Right ventricle myocardium superior (tissue), 1 donor: ENCODE data around the gene THSD4. TPM values are rescaled to one million over a fixed set of nuclear protein-coding genes. Genes with fewer than 3 reads are reported as not detected.
"Not testable (repeated sequence)": the region's sequence is repeated elsewhere in the genome, so short reads cannot be mapped to it uniquely, and the experiment has no call there.

Source experiments
- ATAC-seq: fragments of 200-7000 bp; cut with Tn5 transposase; one replicate; pipeline ENCODE4 v1.9.1; 2020; ENCODE audit warnings: mild to moderate bottlenecking; ENCODE audit not compliant: poor library complexity
- DNase-seq: peaks from one replicate; pipeline ENCODE4 v3.0.0-alpha.2; 2020
- intact Hi-C: fragments of 100-400 bp; cut with DNase I; formaldehyde crosslinking; loops from one replicate; pipeline ENCODE4 v1.11.2; 2022
- total RNA-seq: library from RNA; stranded (reverse); fragmentation: NEBNext Ultra II Directional; extraction: Animal tissue kit (Norgen Biotek cat#: 25700); gene quantifications from one replicate; pipeline ENCODE4 v1.2.1, GENCODE V29; 2021
- donor health status: DM: no; HTN: yes; CAD: no; lungs with severe emphysema.

The THSD4 gene
- total RNA-seq, 1 donor from 2014 or later = 75.6 TPM

GRCh38 chr15:71435552-71435951, 320.3 kb downstream of the THSD4 start:
- no peak for ATAC-seq
- no peak for DNase-seq
- intact Hi-C loops = no loop called here

GRCh38 chr15:71436854-71437253, 321.6 kb downstream of the THSD4 start:
- DNase-seq (no peak), ATAC-seq (no peak)
- intact Hi-C loops = no loop called here

- DNase-seq = no peak
Observed at GRCh38 chr15:71437404-71437803, 322.1 kb downstream of the THSD4 start.

DNA sequence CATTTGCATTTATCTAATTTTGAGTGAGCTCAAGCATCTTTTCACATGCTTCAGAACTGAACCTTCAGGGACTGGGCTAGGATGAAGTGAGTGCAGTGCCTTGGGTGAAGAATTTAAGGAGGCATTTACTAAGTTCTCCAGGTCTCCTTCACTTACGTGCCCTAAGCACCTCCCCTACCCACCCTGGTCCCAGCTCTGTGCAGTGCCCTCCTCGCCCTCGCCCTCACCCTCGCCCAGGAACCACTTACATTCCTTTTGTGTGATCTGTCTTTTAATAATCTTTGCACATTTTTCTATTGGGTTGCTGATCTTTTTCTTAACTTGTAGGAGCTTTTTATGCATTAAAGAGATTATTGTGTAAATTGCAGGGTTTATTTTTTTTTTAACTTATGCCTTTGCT, 322.6 kb downstream of the THSD4 start:
- ATAC-seq = no peak
- intact Hi-C loops = loop anchor here (2.0 kb wide), 1 partner anchor 325 kb away; no protein-coding TSS in a partner anchor
- DNase-seq = no peak

More at GRCh38 chr15:71437404-71437803, 322.1 kb downstream of the THSD4 start:
- no peak for ATAC-seq
- intact Hi-C loops = no loop called here

GRCh38 chr15:71439478-71439877, 324.2 kb downstream of the THSD4 start:
- not testable (repeated sequence) for ATAC-seq, DNase-seq
- intact Hi-C loops = loop anchor here (2.0 kb wide), 1 partner anchor 327 kb away; no protein-coding TSS in a partner anchor

- intact Hi-C loops = loop anchor here (5.0 kb wide), 2 partner anchors 53 to 428 kb away; no protein-coding TSS in a partner anchor
- peak; percentile 61 for ATAC-seq
- DNase-seq = no peak
Observed at GRCh38 chr15:71440489-71441110, 325.3 kb downstream of the THSD4 start.

- peak; percentile 41 for ATAC-seq
- peak; percentile 69 for DNase-seq
Observed at GRCh38 chr15:71443538-71443937, 328.3 kb downstream of the THSD4 start.

GRCh38 chr15:71444032-71444810, 328.9 kb downstream of the THSD4 start:
- intact Hi-C loops = loop anchor here (5.0 kb wide), 2 partner anchors 57 to 432 kb away; no protein-coding TSS in a partner anchor
- DNase-seq (no peak), ATAC-seq (no peak)

More at GRCh38 chr15:71443538-71443937, 328.3 kb downstream of the THSD4 start:
- intact Hi-C loops = loop anchor here (5.0 kb wide), 2 partner anchors 56 to 431 kb away; no protein-coding TSS in a partner anchor

DNA sequence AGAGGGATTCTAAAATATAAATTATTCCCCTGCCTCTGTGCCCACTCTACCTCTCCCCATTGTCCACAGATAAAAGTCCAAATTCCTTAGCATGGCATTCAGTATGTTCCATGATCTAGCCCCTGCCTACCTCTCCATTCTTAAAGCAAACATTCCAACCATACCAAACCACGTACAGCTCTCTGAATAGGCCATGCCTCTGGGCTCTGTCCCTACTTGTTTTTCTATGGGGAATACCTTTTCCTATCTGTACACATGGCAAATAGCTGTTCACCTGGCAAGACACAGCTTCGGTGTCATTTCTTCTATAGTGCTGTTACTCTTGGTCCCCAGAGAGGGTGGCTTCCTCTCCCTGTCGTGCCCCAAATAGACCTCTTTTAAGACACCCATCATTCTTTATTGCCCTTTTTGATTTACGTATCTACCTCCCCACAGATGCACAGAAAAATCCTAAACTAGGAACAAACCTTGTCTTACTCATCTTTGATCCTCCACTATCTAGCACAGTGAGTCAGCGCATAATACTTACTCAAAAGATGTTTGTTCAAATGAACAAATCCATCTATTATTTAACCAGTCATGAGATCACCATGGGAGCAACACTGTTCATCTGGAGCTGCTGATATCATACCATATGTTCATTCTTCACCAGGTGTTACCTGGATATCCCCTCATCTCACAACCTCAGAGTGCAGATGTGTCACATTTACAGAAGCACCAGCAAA, 329.8 kb downstream of the THSD4 start:
- intact Hi-C loops = loop anchor here (5.0 kb wide), 3 partner anchors 58 to 433 kb away; no protein-coding TSS in a partner anchor
- DNase-seq = no peak

DNA sequence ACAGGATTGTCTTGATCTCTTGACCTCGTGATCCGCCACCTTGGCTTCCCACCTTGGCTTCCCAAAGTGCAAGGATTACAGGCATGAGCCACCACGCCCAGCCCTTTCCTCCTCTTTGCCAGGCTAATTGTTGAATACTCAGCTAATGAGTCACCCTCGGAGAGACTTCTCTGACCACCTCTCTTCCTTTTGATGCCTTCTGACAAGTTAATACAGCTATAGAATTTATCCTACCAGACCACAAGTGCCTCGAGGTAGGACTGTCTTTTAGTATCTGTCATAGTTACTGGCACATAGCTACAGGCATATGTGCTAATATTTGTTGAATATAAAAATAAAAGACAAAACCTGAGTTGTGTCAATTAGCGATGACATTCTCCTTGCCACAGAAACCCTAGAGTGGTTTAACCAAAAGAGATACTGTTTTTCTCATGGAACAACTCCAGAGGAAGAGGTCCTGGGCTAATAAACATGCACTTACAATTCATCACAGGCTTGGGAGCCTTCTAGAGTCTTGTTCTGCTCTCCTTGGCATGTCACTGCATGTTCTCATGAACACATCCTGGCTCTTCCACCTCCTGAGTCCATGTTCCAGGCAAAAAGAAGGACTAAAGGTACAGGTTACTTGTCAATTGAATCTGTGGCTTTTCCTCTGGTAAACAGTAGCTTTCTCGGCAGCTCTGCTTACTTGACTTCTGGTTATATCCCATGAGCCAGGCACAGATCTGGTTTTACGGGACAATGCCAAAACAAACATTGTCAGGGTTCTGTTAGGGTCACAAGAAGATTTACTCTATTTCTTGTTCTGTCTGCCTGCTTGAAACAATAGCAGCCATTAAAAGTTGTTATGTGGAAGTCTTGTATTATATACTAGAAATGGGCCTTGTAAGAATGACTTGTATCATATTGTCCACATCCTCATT, 332.3 kb downstream of the THSD4 start:
- DNase-seq = no peak
- ATAC-seq = no peak
- intact Hi-C loops = loop anchor here (5.0 kb wide), 1 partner anchor 285 kb away; no protein-coding TSS in a partner anchor

More for the DNA sequence above, 329.8 kb downstream of the THSD4 start:
- ATAC-seq = no peak

GRCh38 chr15:71448688-71449114, 333.4 kb downstream of the THSD4 start:
- DNase-seq = no peak
- ATAC-seq = peak; percentile 90
- intact Hi-C loops = loop anchor here (5.0 kb wide), 1 partner anchor 284 kb away; no protein-coding TSS in a partner anchor

- DNase-seq = no peak
- intact Hi-C loops = loop anchor here (5.0 kb wide), 1 partner anchor 283 kb away; no protein-coding TSS in a partner anchor
- ATAC-seq = peak; percentile 68
Observed at GRCh38 chr15:71449363-71449762, 334.1 kb downstream of the THSD4 start.

DNA sequence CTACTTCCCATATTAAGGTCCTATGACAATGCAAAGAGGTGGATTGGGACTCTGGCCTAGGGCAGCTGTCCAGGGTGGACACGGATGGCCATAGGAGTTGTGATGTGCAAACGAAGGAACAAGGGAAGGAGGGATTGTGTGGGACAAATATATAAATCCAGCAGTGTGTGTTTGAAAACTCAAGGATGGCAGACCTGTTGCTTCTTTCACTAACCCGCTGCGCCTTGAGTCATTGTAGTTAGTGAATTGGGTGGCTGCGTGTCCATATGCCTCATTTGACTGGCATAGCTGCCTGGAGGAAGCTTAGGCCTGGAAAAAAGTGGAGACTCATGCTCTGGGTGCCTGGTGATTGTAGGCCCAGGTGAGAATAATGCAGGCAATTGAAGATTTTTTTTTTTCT, 334.7 kb downstream of the THSD4 start:
- no peak for ATAC-seq

GRCh38 chr15:71451130-71451529, 335.9 kb downstream of the THSD4 start:
- DNase-seq = no peak
- no peak for ATAC-seq
- intact Hi-C loops = loop anchor here (5.0 to 10.0 kb wide), 3 partner anchors 94 to 351 kb away; no protein-coding TSS in a partner anchor

More for the DNA sequence above, 334.7 kb downstream of the THSD4 start:
- no peak for DNase-seq
- intact Hi-C loops = loop anchor here (5.0 to 10.0 kb wide), 4 partner anchors 95 to 352 kb away; no protein-coding TSS in a partner anchor

DNA sequence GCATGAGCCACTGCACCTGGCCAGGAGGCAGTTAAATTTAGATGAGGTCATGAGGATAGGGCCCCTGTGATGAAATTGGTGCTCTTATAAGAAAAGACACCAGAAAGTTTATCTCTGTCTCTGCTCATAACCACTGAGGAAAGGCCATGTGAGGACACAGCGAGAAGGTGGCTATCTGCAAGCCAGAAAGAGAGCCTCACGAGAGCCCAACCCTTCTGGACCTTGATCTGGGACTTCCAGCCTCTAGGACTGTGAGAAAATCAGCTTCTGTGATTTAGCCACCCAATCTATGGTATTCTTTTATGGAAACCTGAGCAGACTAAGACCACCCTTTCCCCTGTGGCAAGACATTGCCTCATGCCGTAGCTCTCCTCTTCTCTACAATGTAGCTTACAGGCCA, 337.6 kb downstream of the THSD4 start:
- DNase-seq = no peak
- no peak for ATAC-seq
- intact Hi-C loops = loop anchor here (5.0 to 10.0 kb wide), 3 partner anchors 92 to 349 kb away; no protein-coding TSS in a partner anchor

GRCh38 chr15:71454462-71454996, 339.3 kb downstream of the THSD4 start:
- no peak for DNase-seq
- intact Hi-C loops = loop anchor here (5.0 to 10.0 kb wide), 3 partner anchors 90 to 348 kb away; no protein-coding TSS in a partner anchor
- ATAC-seq = no peak

GRCh38 chr15:71455107-71455506, 339.8 kb downstream of the THSD4 start:
- intact Hi-C loops = loop anchor here (5.0 to 10.0 kb wide), 3 partner anchors 42 to 200 kb away; no protein-coding TSS in a partner anchor
- no peak for ATAC-seq
- DNase-seq = no peak
